ENCODE measurements around the gene SLC49A3.

The SLC49A3 gene

DNA sequence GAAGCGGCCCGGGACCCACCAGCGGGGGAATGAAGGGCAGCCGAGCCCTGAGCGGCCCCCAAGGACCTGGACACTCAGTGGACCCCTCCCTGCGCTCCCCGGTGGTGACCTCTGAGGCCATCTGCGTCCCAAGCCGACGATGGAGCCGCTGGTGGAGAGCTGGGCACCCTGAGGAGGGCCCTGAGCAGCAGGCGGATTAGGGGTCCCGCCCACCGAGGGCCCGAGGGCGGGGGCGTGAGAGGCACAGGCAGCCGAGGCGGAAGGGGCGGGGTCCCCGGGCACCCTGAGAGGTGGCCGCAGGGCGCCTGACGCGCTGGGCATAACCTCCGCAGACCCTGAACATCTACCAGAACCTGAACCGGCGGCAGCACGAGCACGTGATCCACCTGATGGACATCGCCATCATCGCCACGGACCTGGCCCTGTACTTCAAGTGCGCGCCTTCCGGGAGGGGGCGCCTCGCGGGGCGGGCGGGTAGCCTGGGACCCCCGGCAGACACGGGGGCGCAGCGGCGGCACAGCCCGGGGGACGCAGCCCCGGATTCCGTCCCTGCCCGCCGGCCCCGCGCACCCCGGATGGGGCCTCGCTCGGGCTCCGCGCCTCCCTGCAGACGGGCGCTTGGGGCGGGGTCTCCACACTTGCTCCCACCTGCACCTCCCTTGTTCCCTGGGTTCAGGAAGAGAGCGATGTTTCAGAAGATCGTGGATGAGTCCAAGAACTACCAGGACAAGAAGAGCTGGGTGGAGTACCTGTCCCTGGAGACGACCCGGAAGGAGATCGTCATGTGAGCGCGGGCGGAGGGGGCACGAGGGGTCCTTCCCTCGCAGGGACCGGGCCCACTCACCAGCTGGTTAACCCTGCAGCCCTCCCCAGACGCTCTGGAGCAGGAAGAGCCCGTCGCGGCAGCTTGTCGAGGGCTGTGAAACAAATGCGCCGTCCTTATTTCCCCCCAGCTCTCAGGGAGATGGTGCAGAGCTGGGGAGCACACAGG lies 25.2 kb downstream of the SLC49A3 start:
- TF ChIP-seq, protein P1, sequence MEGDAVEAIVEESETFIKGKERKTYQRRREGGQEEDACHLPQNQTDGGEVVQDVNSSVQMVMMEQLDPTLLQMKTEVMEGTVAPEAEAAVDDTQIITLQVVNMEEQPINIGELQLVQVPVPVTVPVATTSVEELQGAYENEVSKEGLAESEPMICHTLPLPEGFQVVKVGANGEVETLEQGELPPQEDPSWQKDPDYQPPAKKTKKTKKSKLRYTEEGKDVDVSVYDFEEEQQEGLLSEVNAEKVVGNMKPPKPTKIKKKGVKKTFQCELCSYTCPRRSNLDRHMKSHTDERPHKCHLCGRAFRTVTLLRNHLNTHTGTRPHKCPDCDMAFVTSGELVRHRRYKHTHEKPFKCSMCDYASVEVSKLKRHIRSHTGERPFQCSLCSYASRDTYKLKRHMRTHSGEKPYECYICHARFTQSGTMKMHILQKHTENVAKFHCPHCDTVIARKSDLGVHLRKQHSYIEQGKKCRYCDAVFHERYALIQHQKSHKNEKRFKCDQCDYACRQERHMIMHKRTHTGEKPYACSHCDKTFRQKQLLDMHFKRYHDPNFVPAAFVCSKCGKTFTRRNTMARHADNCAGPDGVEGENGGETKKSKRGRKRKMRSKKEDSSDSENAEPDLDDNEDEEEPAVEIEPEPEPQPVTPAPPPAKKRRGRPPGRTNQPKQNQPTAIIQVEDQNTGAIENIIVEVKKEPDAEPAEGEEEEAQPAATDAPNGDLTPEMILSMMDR (conservative IDR thresholded peaks at IDR 0.05; ENCODE audit: control insufficient read depth, insufficient read depth, low read depth, low read length): no peak
- H3K4me3 ChIP-seq (ENCODE audit: control insufficient read depth, low read depth, low read length): no peak overlapping the region
- DNase-seq (ENCODE audit: low read depth): no peak

GRCh38 chr4:663046-663437 lies 25.9 kb downstream of the SLC49A3 start:
- TF ChIP-seq, protein P1 (conservative IDR thresholded peaks at IDR 0.05; ENCODE audit: control insufficient read depth, insufficient read depth, low read depth, low read length): no peak

GRCh38 chr4:661881-662761 lies 26.8 kb downstream of the SLC49A3 start:
- no peak overlapping the region for H3K4me3 ChIP-seq (ENCODE audit: control insufficient read depth, low read depth, low read length)
- DNase-seq (ENCODE audit: low read depth): no peak
- TF ChIP-seq, protein P1 (conservative IDR thresholded peaks at IDR 0.05; ENCODE audit: control insufficient read depth, insufficient read depth, low read depth, low read length): no peak

More at GRCh38 chr4:663046-663437, 25.9 kb downstream of the SLC49A3 start:
- no peak overlapping the region for H3K4me3 ChIP-seq (ENCODE audit: control insufficient read depth, low read depth, low read length)
- no peak for DNase-seq (ENCODE audit: low read depth)

DNA sequence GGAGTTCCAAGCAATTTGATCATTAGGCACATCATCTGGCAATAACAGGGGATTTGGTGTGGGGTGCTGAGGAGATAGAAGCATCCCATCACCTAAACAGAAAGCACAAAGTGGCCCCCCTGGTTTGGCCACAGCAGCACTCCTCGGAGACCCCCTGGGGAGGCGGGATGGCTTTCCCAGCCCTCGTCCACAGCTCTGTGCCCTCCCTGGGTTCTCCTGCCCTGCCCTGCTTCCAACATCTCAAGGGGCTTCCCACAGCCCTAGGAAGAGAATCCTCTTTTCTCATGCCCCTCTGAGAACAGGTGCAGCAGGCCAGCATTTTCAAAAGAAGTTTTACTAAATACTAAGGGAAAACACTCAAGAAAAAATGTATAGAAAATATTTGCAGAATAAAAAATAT lies 27.7 kb downstream of the SLC49A3 start:
- DNase-seq (ENCODE audit: low read depth): no peak
- TF ChIP-seq, protein P1 (conservative IDR thresholded peaks at IDR 0.05; ENCODE audit: control insufficient read depth, insufficient read depth, low read depth, low read length): no peak
- H3K4me3 ChIP-seq (ENCODE audit: control insufficient read depth, low read depth, low read length): no peak overlapping the region

GRCh38 chr4:660401-660800 lies 28.6 kb downstream of the SLC49A3 start:
- no peak overlapping the region for H3K4me3 ChIP-seq (ENCODE audit: control insufficient read depth, low read depth, low read length)
- DNase-seq (ENCODE audit: low read depth): no peak
- TF ChIP-seq, protein P1 (conservative IDR thresholded peaks at IDR 0.05; ENCODE audit: control insufficient read depth, insufficient read depth, low read depth, low read length): no peak

DNA sequence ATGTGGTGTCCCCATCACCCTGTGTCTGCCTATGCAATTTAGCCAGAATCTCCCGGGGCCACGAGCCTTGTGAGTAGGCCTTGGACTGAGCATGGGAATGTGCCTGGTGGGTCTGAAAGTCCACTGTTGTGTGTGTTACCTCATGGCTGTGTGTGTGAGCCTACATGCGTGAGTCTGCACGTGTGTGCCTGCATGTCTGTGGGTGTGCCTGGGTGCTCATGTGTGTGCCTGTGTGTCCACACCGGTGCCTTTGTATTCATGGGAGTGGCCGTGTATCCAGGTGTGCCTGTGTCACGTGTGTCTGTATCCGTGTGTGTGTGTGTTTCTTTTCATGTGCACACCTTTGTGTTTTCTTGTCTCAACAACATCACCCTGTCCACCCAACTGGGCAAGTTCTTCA lies 29.1 kb downstream of the SLC49A3 start:
- H3K4me3 ChIP-seq (ENCODE audit: control insufficient read depth, low read depth, low read length): no peak overlapping the region
- no peak for DNase-seq (ENCODE audit: low read depth)
- TF ChIP-seq, protein P1 (conservative IDR thresholded peaks at IDR 0.05; ENCODE audit: control insufficient read depth, insufficient read depth, low read depth, low read length): no peak
